ENCODE results near the gene PLCB1. TPM values are rescaled to one million over a fixed set of nuclear protein-coding genes. Genes with fewer than 3 reads are reported as not detected.

Gene PLCB1
- total and polyA plus RNA-seq, 10 of the 15 experiments (the other 5 are each of a cell fraction or from before 2014, with no cell fraction given): 0.05 to 5.3 (median 0.17) TPM; not detected in 1

- ChIA-PET POLR2A (no interaction called here), RAD21 (ENCODE audit: unreplicated experiment) (no interaction called here), CTCF (interaction anchor here (0.9 to 2.1 kb wide), 4 partner anchors 42 to 274 kb away, joined by 3 to 4 read pairs (median 4); no protein-coding TSS in a partner anchor), SMC1A (ENCODE audit: uncharacterized antibody, unreplicated experiment) (interaction anchor here (0.5 to 1.5 kb wide), 7 partner anchors 13 to 93 kb away, joined by 3 to 4 read pairs (median 3); no protein-coding TSS in a partner anchor)
- intact Hi-C loops (cut with micrococcal nuclease; ENCODE audit: unreplicated experiment) (no loop called here), in situ Hi-C loops (cut with MboI) (no loop called here)
- H3K27me3 ChIP-seq (replicated peaks in 1 of 2; ENCODE audit: control insufficient read depth in 2 of 2, insufficient read depth in 2 of 2, low read length in 1 of 2): no peaks in the 10 kb centered on the region
- FAIRE-seq: no peak
- no peak overlapping the region for H3K27ac ChIP-seq (ENCODE audit: control insufficient read depth, insufficient read depth)
- WGBS (ENCODE audit: insufficient coverage, insufficient replicate concordance, low lambda C conversion rate, missing lambda C conversion rate): 39% methylated on average over 3 of the region's 3 CpGs
- no peak overlapping the region for H3K9ac ChIP-seq (ENCODE audit: control insufficient read depth, insufficient read depth, low read length)
- no peak for DNase-seq (ENCODE audit: low read depth, low spot score)
- no peak overlapping the region for H3K4me3 ChIP-seq
- H3K79me2 ChIP-seq (ENCODE audit: control insufficient read depth, insufficient read depth, low read length): no peaks in the 10 kb centered on the region
- H3K36me3 ChIP-seq (ENCODE audit: control insufficient read depth in 2 of 2, insufficient read depth in 2 of 2, low read length in 1 of 2): no peaks in the 10 kb centered on the region
- BruUV-seq (replicated peaks): no TSS peak
- ATAC-seq: no peak
- no peaks in the 10 kb centered on the region for H3K4me1 ChIP-seq (ENCODE audit: control insufficient read depth, insufficient read depth, low read length)
- TF ChIP-seq NFYA (IDR thresholded peaks at IDR 0.05; ENCODE audit: borderline replicate concordance, low read depth, low read length) (no peak), CBFB (IDR thresholded peaks at IDR 0.05; ENCODE audit: low read depth) (no peak), IRF4 (IDR thresholded peaks at IDR 0.05; ENCODE audit: low read depth, low read length) (no peak), CBX5 (IDR thresholded peaks at IDR 0.05; ENCODE audit: low read depth) (no peak), SIX5 (IDR thresholded peaks at IDR 0.05; ENCODE audit: low read depth, low read length, severe bottlenecking) (no peak), SMC3 (IDR thresholded peaks at IDR 0.05; ENCODE audit: borderline replicate concordance, low read length) (no peak), JUNB (IDR thresholded peaks at IDR 0.05) (no peak), RB1 (IDR thresholded peaks at IDR 0.05; ENCODE audit: borderline replicate concordance) (no peak), TAF1 (IDR thresholded peaks at IDR 0.05; ENCODE audit: borderline replicate concordance, low read depth, low read length) (no peak)
- TF ChIP-seq, protein P1, sequence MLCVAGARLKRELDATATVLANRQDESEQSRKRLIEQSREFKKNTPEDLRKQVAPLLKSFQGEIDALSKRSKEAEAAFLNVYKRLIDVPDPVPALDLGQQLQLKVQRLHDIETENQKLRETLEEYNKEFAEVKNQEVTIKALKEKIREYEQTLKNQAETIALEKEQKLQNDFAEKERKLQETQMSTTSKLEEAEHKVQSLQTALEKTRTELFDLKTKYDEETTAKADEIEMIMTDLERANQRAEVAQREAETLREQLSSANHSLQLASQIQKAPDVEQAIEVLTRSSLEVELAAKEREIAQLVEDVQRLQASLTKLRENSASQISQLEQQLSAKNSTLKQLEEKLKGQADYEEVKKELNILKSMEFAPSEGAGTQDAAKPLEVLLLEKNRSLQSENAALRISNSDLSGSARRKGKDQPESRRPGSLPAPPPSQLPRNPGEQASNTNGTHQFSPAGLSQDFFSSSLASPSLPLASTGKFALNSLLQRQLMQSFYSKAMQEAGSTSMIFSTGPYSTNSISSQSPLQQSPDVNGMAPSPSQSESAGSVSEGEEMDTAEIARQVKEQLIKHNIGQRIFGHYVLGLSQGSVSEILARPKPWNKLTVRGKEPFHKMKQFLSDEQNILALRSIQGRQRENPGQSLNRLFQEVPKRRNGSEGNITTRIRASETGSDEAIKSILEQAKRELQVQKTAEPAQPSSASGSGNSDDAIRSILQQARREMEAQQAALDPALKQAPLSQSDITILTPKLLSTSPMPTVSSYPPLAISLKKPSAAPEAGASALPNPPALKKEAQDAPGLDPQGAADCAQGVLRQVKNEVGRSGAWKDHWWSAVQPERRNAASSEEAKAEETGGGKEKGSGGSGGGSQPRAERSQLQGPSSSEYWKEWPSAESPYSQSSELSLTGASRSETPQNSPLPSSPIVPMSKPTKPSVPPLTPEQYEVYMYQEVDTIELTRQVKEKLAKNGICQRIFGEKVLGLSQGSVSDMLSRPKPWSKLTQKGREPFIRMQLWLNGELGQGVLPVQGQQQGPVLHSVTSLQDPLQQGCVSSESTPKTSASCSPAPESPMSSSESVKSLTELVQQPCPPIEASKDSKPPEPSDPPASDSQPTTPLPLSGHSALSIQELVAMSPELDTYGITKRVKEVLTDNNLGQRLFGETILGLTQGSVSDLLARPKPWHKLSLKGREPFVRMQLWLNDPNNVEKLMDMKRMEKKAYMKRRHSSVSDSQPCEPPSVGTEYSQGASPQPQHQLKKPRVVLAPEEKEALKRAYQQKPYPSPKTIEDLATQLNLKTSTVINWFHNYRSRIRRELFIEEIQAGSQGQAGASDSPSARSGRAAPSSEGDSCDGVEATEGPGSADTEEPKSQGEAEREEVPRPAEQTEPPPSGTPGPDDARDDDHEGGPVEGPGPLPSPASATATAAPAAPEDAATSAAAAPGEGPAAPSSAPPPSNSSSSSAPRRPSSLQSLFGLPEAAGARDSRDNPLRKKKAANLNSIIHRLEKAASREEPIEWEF (IDR thresholded peaks at IDR 0.05; ENCODE audit: insufficient replicate concordance, low read depth, low read length): no peak
- TF ChIP-seq, protein P2, sequence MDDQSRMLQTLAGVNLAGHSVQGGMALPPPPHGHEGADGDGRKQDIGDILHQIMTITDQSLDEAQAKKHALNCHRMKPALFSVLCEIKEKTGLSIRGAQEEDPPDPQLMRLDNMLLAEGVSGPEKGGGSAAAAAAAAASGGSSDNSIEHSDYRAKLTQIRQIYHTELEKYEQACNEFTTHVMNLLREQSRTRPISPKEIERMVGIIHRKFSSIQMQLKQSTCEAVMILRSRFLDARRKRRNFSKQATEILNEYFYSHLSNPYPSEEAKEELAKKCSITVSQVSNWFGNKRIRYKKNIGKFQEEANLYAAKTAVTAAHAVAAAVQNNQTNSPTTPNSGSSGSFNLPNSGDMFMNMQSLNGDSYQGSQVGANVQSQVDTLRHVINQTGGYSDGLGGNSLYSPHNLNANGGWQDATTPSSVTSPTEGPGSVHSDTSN (IDR thresholded peaks at IDR 0.05; ENCODE audit: insufficient replicate concordance, low read depth, low read length): no peak
- H3K9me3 ChIP-seq (replicated peaks; ENCODE audit: control insufficient read depth, insufficient read depth, low read length): no peaks in the 10 kb centered on the region; the same call in 2 of the 3 replicates
- H2AFZ ChIP-seq (ENCODE audit: control insufficient read depth, low read depth, low read length): no peak overlapping the region
- no peak overlapping the region for H3K4me2 ChIP-seq (ENCODE audit: control insufficient read depth, insufficient read depth)
- H4K20me1 ChIP-seq (ENCODE audit: control insufficient read depth, insufficient read depth): no peaks in the 10 kb centered on the region
Measured at GRCh38 chr20:8447262-8448120, 315.4 kb downstream of the PLCB1 start.
